ENCODE measurements around the gene BTBD17. TPM values are rescaled to one million over a fixed set of nuclear protein-coding genes. Genes with fewer than 3 reads are reported as not detected.

BTBD17 gene
- polyA plus RNA-seq, 2 of the 4 experiments (the other 2 are of a cell fraction): not detected

- no peak overlapping the region for H3K4me2 ChIP-seq
- no peak overlapping the region for H3K4me3 ChIP-seq
- DNase-seq (ENCODE audit: low read depth in 1 of 2, low spot score in 1 of 2) (no peak), ATAC-seq (no peak), FAIRE-seq (no peak)
- H3K9me3 ChIP-seq: no peaks in the 10 kb centered on the region
- 0 out of 3 replicates have a peak, but pooled peaks cover 10% of the 10 kb centered on the region for H3K4me1 ChIP-seq
- 62% methylated on average over 16 of the region's 20 CpGs for WGBS (ENCODE audit: missing lambda C conversion rate)
- CTCF ChIA-PET: interaction anchor here (1.3 to 34.5 kb wide), 6 partner anchors 13 to 143 kb away, joined by 3 to 674 read pairs (median 6); partner anchors contain the start of genes BTBD17 and GPR142
- no peak for TF ChIP-seq ZC3H11A (IDR thresholded peaks at IDR 0.05)
- TF ChIP-seq MYC (IDR thresholded peaks at IDR 0.05; ENCODE audit: borderline replicate concordance, low read length): no peak
- no peak for TF ChIP-seq ESRRA (IDR thresholded peaks at IDR 0.05; ENCODE audit: borderline replicate concordance, low read length)
- no peak for TF ChIP-seq RFX5 (IDR thresholded peaks at IDR 0.05)
- no peak for TF ChIP-seq MAX (IDR thresholded peaks at IDR 0.05)
- no peak for TF ChIP-seq MAFK (IDR thresholded peaks at IDR 0.05; ENCODE audit: partially characterized antibody)
- no peak for TF ChIP-seq EHMT2 (IDR thresholded peaks at IDR 0.05; ENCODE audit: low read depth)
- POLR2A ChIA-PET: no interaction called here
- H3K27ac ChIP-seq: no peak overlapping the region
Measured at GRCh38 chr17:74350486-74350885, 11.2 kb downstream of the BTBD17 start.

GRCh38 chr17:74349120-74349519, 12.5 kb downstream of the BTBD17 start:
- H3K4me1 ChIP-seq: 0 out of 3 replicates have a peak, but pooled peaks cover 8% of the 10 kb centered on the region
- TF ChIP-seq TP53 (CRISPR knock-in tag; IDR thresholded peaks at IDR 0.05) (no peak), CTCF (IDR thresholded peaks at IDR 0.05) (no peak), CBX2 (IDR thresholded peaks at IDR 0.05; ENCODE audit: borderline replicate concordance, low read depth) (no peak), NR3C1 (IDR thresholded peaks at IDR 0.05) (no peak), HES2 (IDR thresholded peaks at IDR 0.05) (no peak), RNF2 (IDR thresholded peaks at IDR 0.05; ENCODE audit: borderline replicate concordance, low read depth) (no peak), REST (IDR thresholded peaks at IDR 0.05) (no peak), EP300 (IDR thresholded peaks at IDR 0.05) (no peak), NPAS2 (CRISPR knock-in tag; IDR thresholded peaks at IDR 0.05; ENCODE audit: borderline replicate concordance) (no peak), KDM1A (IDR thresholded peaks at IDR 0.05; ENCODE audit: low read depth) (no peak), BHLHE40 (IDR thresholded peaks at IDR 0.05; ENCODE audit: low read depth, low read length) (no peak), POLR2AphosphoS2 (conservative IDR thresholded peaks at IDR 0.05; ENCODE audit: low read length) (no peak)
- no peak overlapping the region for H3K4me3 ChIP-seq
- FAIRE-seq (no peak), ATAC-seq (no peak), DNase-seq (ENCODE audit: low read depth in 1 of 2, low spot score in 1 of 2) (no peak)
- 51% methylated on average over 19 of the region's 19 CpGs for WGBS (ENCODE audit: missing lambda C conversion rate)
- ChIA-PET CTCF (interaction anchor here (0.6 to 34.5 kb wide), 4 partner anchors 23 to 94 kb away, joined by 3 to 674 read pairs (median 3); partner anchors contain the start of genes BTBD17 and GPR142), POLR2A (no interaction called here)
- H3K4me2 ChIP-seq: no peak overlapping the region
- no peaks in the 10 kb centered on the region for H3K9me3 ChIP-seq
- no peak overlapping the region for H3K27ac ChIP-seq

All from A549 (cell line).